Osteocyte (in vitro differentiated cells): Measurements from ENCODE around the gene TLR10. TPM values are rescaled to one million over a fixed set of nuclear protein-coding genes. Genes with fewer than 3 reads are reported as not detected.
"Not testable (repeated sequence)": the region's sequence is repeated elsewhere in the genome, so short reads cannot be mapped to it uniquely, and the experiment has no call there.

ENCODE experiments used
- DNase-seq: peaks from one replicate; pipeline ENCODE4 v3.0.0; 2021; ENCODE audit warnings: mixed read lengths; ENCODE audit not compliant: unreplicated experiment; ENCODE audit errors: extremely low spot score
- H3K27ac Mint-ChIP-seq: one replicate; pipeline ENCODE4 v1.8.0; 2021; ENCODE audit warnings: mild to moderate bottlenecking, mixed read lengths; ENCODE audit not compliant: unreplicated experiment
- H3K27me3 Mint-ChIP-seq: one replicate; pipeline ENCODE4 v1.8.0; 2021; ENCODE audit warnings: mixed read lengths; ENCODE audit not compliant: unreplicated experiment
- H3K36me3 Mint-ChIP-seq: one replicate; pipeline ENCODE4 v1.8.0; 2021; ENCODE audit warnings: mixed read lengths; ENCODE audit not compliant: unreplicated experiment
- H3K4me1 Mint-ChIP-seq: one replicate; pipeline ENCODE4 v1.8.0; 2021; ENCODE audit warnings: mixed read lengths; ENCODE audit not compliant: unreplicated experiment
- H3K4me3 Mint-ChIP-seq: one replicate; pipeline ENCODE4 v1.8.0; 2021; ENCODE audit warnings: mild to moderate bottlenecking, moderate library complexity, mixed read lengths; ENCODE audit not compliant: unreplicated experiment
- H3K9me3 Mint-ChIP-seq: one replicate; pipeline ENCODE4 v1.8.0; 2021; ENCODE audit warnings: mixed read lengths; ENCODE audit not compliant: unreplicated experiment
- CTCF ChIP-seq: fragments of 200-600 bp; sonication (generic); IDR thresholded peaks from 2 replicates; pipeline ENCODE4 v1.5.0; 2021; ENCODE audit warnings: antibody characterized with exemption, mild to moderate bottlenecking, moderate library complexity
- total RNA-seq: library from RNA; stranded (reverse); gene quantifications from 2 replicates; pipeline ENCODE4 v1.2.1, GENCODE V29; 2021

Gene TLR10
- total RNA-seq, 1 donor from 2014 or later = not detected

GRCh38 chr4:38774181-38774955 lies 8.4 kb downstream of the TLR10 start:
- no peaks in the 10 kb centered on the region for H3K36me3 Mint-ChIP-seq
- no peak for TF ChIP-seq CTCF
- no peak overlapping the region for H3K27ac Mint-ChIP-seq
- peaks cover 7% of the 10 kb centered on the region for H3K9me3 Mint-ChIP-seq
- H3K27me3 Mint-ChIP-seq = no peaks in the 10 kb centered on the region
- H3K4me3 Mint-ChIP-seq = no peak overlapping the region
- peaks cover 4% of the 10 kb centered on the region for H3K4me1 Mint-ChIP-seq
- no peak for DNase-seq

GRCh38 chr4:38770281-38770680 lies 12.5 kb downstream of the TLR10 start:
- not testable (repeated sequence) for H3K27me3 Mint-ChIP-seq

GRCh38 chr4:38769857-38770256 lies 12.9 kb downstream of the TLR10 start:
- H3K4me1 Mint-ChIP-seq = peaks cover 15% of the 10 kb centered on the region
- DNase-seq = no peak
- H3K36me3 Mint-ChIP-seq = no peaks in the 10 kb centered on the region
- no peak overlapping the region for H3K4me3 Mint-ChIP-seq
- no peak overlapping the region for H3K27ac Mint-ChIP-seq
- no peaks in the 10 kb centered on the region for H3K27me3 Mint-ChIP-seq
- no peaks in the 10 kb centered on the region for H3K9me3 Mint-ChIP-seq
- TF ChIP-seq CTCF = no peak

More at GRCh38 chr4:38770281-38770680, 12.5 kb downstream of the TLR10 start:
- not testable (repeated sequence) for H3K9me3 Mint-ChIP-seq, H3K4me3 Mint-ChIP-seq, H3K27ac Mint-ChIP-seq, DNase-seq, H3K36me3 Mint-ChIP-seq
- peaks cover 15% of the 10 kb centered on the region for H3K4me1 Mint-ChIP-seq

- Mint-ChIP-seq H3K36me3 (no peaks in the 10 kb centered on the region), H3K27me3 (no peaks in the 10 kb centered on the region), H3K4me1 (peaks cover 15% of the 10 kb centered on the region), H3K27ac (peak overlapping the region; percentile 29), H3K4me3 (no peak overlapping the region), H3K9me3 (no peaks in the 10 kb centered on the region)
- no peak for TF ChIP-seq CTCF
- DNase-seq = no peak
Measured at GRCh38 chr4:38769441-38769840, 13.3 kb downstream of the TLR10 start.

- Mint-ChIP-seq H3K27ac (peak overlapping the region; percentile 29), H3K4me3 (no peak overlapping the region), H3K9me3 (no peaks in the 10 kb centered on the region), H3K4me1 (peaks cover 15% of the 10 kb centered on the region), H3K27me3 (no peaks in the 10 kb centered on the region), H3K36me3 (no peaks in the 10 kb centered on the region)
- no peak for DNase-seq
- no peak for TF ChIP-seq CTCF
Measured at GRCh38 chr4:38768968-38769394, 13.8 kb downstream of the TLR10 start.

GRCh38 chr4:38766940-38767339 lies 15.8 kb downstream of the TLR10 start:
- not testable (repeated sequence) for H3K4me3 Mint-ChIP-seq, H3K36me3 Mint-ChIP-seq, H3K9me3 Mint-ChIP-seq, H3K27ac Mint-ChIP-seq, H3K27me3 Mint-ChIP-seq, DNase-seq
- peaks cover 15% of the 10 kb centered on the region for H3K4me1 Mint-ChIP-seq
